Endothelial cell of umbilical vein (primary cell): ENCODE measurements around the gene DARS1.

Experiments
- CTCF ChIP-seq, 2 donors: IDR thresholded peaks; 1 replicate in 1 of 2; 2 replicates in 1 of 2; pipeline ENCODE4 v1.5.1; 2011; ENCODE audit warnings: low read length in 2 of 2, mild to moderate bottlenecking in 2 of 2, moderate library complexity in 2 of 2, control low read depth in 1 of 2, inconsistent platforms in 1 of 2, low read depth in 1 of 2; ENCODE audit not compliant: insufficient read depth in 1 of 2; ENCODE audit errors: extremely low read depth in 1 of 2
- EZH2 ChIP-seq: IDR thresholded peaks from 2 replicates; pipeline ENCODE4 v1.6.1; 2012; ENCODE audit warnings: borderline replicate concordance, low read depth, mild to moderate bottlenecking, moderate library complexity, low read length, inconsistent platforms; ENCODE audit not compliant: severe bottlenecking
- GATA2 ChIP-seq: IDR thresholded peaks from 2 replicates; pipeline ENCODE4 v1.7.0; 2011; ENCODE audit warnings: low read depth, mild to moderate bottlenecking, moderate library complexity, mixed read lengths, low read length; ENCODE audit not compliant: insufficient read length, insufficient read depth
- JUN ChIP-seq: IDR thresholded peaks from 2 replicates; pipeline ENCODE4 v1.6.1; 2011; ENCODE audit warnings: borderline replicate concordance, low read depth; ENCODE audit not compliant: insufficient read length, insufficient read depth
- MAX ChIP-seq: IDR thresholded peaks from 2 replicates; pipeline ENCODE4 v1.6.1; 2011; ENCODE audit not compliant: insufficient read depth, insufficient read length
- MYC ChIP-seq: IDR thresholded peaks from one replicate; pipeline ENCODE4 v1.6.1; 2011; ENCODE audit warnings: mild to moderate bottlenecking, low read depth, low read length
- POLR2A ChIP-seq: IDR thresholded peaks from 2 replicates; pipeline ENCODE4 v1.6.1; 2012; ENCODE audit warnings: low read depth, mild to moderate bottlenecking, control low read depth, low read length
- POLR2AphosphoS5 ChIP-seq: IDR thresholded peaks from 2 replicates; pipeline ENCODE4 v1.6.1; 2012; ENCODE audit warnings: low read depth, mild to moderate bottlenecking, control low read depth, low read length, moderate library complexity; ENCODE audit not compliant: insufficient read depth

GRCh38 chr2:135948141-135948540 is 37.3 kb downstream of the DARS1 start:
- TF ChIP-seq CTCF (IDR thresholded peaks at IDR 0.05; ENCODE audit: extremely low read depth in 1 of 2, insufficient read depth in 1 of 2, low read depth in 1 of 2, low read length in 2 of 2) (no peak), GATA2 (no peak), POLR2A (no peak), EZH2 (no peak), POLR2AphosphoS5 (no peak), MAX (no peak), MYC (no peak), JUN (no peak)
